Measurements from ENCODE around the gene RNF227.

- no peak for TF ChIP-seq CTCF (IDR thresholded peaks at IDR 0.05)
- TF ChIP-seq POLR2A (IDR thresholded peaks at IDR 0.05), result no peak
Observed at GRCh38 chr17:7940034-7940433, 23.9 kb upstream of the RNF227 start.
